Stomach smooth muscle (tissue), 2 donors: ENCODE data around the gene GABPB1.

ENCODE experiments used
- H3K27ac ChIP-seq: one replicate; pipeline ENCODE4 v1.7.0; 2013; ENCODE audit warnings: mild to moderate bottlenecking, low read length, inconsistent platforms
- H3K27me3 ChIP-seq, 2 donors: one replicate each; pipeline ENCODE4 v1.7.0; 2013; ENCODE audit warnings: low read length in 2 of 2; ENCODE audit not compliant: insufficient read depth in 2 of 2, control insufficient read depth in 1 of 2
- H3K36me3 ChIP-seq, 2 donors: one replicate each; pipeline ENCODE4 v1.7.0; 2013; ENCODE audit warnings: low read length in 2 of 2; ENCODE audit not compliant: control insufficient read depth in 2 of 2, insufficient read depth in 2 of 2
- H3K4me1 ChIP-seq: one replicate; pipeline ENCODE4 v1.7.0; 2013; ENCODE audit warnings: low read length; ENCODE audit not compliant: control insufficient read depth, insufficient read depth
- H3K4me3 ChIP-seq, 2 donors: one replicate each; pipeline ENCODE4 v1.7.0; 2013; ENCODE audit warnings: low read length in 2 of 2
- H3K9ac ChIP-seq, 2 donors: one replicate each; pipeline ENCODE4 v1.7.0; 2013; ENCODE audit warnings: low read length in 2 of 2, mild to moderate bottlenecking in 1 of 2
- H3K9me3 ChIP-seq, 2 donors: one replicate each; pipeline ENCODE4 v1.7.0; 2013; ENCODE audit warnings: low read length in 2 of 2; ENCODE audit not compliant: control insufficient read depth in 2 of 2
- donor health status: healthy.
- donor health status: Pancreatic carcinoma.

GABPB1 gene

GRCh38 chr15:50365971-50366370 lies 11.0 kb upstream of the GABPB1 start:
- no peak overlapping the region for H3K4me3 ChIP-seq
- H3K9ac ChIP-seq, result no peak overlapping the region
- H3K36me3 ChIP-seq, result peaks cover 0 to 4% of the 10 kb centered on the region in 2 donors
- H3K27me3 ChIP-seq, result no peaks in the 10 kb centered on the region
- H3K4me1 ChIP-seq, result no peaks in the 10 kb centered on the region
- no peaks in the 10 kb centered on the region for H3K9me3 ChIP-seq
- no peak overlapping the region for H3K27ac ChIP-seq

- Histone ChIP-seq H3K9ac (no peak overlapping the region), H3K36me3 (peaks cover 2 to 4% of the 10 kb centered on the region in 2 donors), H3K4me3 (no peak overlapping the region), H3K4me1 (no peaks in the 10 kb centered on the region), H3K9me3 (no peaks in the 10 kb centered on the region), H3K27me3 (no peaks in the 10 kb centered on the region), H3K27ac (no peak overlapping the region)
These were observed 10.6 kb upstream of the GABPB1 start for GRCh38 chr15:50365570-50365969.

GRCh38 chr15:50363612-50364011 lies 8.6 kb upstream of the GABPB1 start:
- peaks cover 4 to 6% of the 10 kb centered on the region in 2 donors for H3K36me3 ChIP-seq
- no peaks in the 10 kb centered on the region for H3K9me3 ChIP-seq
- H3K27ac ChIP-seq, result no peak overlapping the region
- H3K9ac ChIP-seq, result no peak overlapping the region
- no peaks in the 10 kb centered on the region for H3K4me1 ChIP-seq
- no peaks in the 10 kb centered on the region for H3K27me3 ChIP-seq
- no peak overlapping the region for H3K4me3 ChIP-seq

- Histone ChIP-seq H3K27ac (no peak overlapping the region), H3K9ac (no peak overlapping the region), H3K4me3 (no peak overlapping the region), H3K27me3 (no peaks in the 10 kb centered on the region), H3K9me3 (no peaks in the 10 kb centered on the region), H3K36me3 (peaks cover 4 to 6% of the 10 kb centered on the region in 2 donors), H3K4me1 (no peaks in the 10 kb centered on the region)
These were observed 6.8 kb upstream of the GABPB1 start for GRCh38 chr15:50361756-50362155.

GRCh38 chr15:50358845-50359244 lies 3.8 kb upstream of the GABPB1 start:
- H3K4me3 ChIP-seq, result no peak overlapping the region
- no peaks in the 10 kb centered on the region for H3K9me3 ChIP-seq
- H3K27ac ChIP-seq, result no peak overlapping the region
- H3K27me3 ChIP-seq, result no peaks in the 10 kb centered on the region
- no peaks in the 10 kb centered on the region for H3K4me1 ChIP-seq
- no peak overlapping the region for H3K9ac ChIP-seq
- H3K36me3 ChIP-seq, result peaks cover 4 to 6% of the 10 kb centered on the region in 2 donors

GRCh38 chr15:50355980-50356379 lies 982 bp upstream of the GABPB1 start:
- Histone ChIP-seq H3K27ac (no peak overlapping the region), H3K4me1 (peaks cover 11% of the 10 kb centered on the region), H3K9ac (peak overlapping the region; percentile 93 to 99), H3K36me3 (peaks cover 0 to 6% of the 10 kb centered on the region in 2 donors), H3K4me3 (peak overlapping the region; percentile 89 to 99), H3K27me3 (no peaks in the 10 kb centered on the region), H3K9me3 (no peaks in the 10 kb centered on the region)

- no peaks in the 10 kb centered on the region for H3K9me3 ChIP-seq
- H3K9ac ChIP-seq, result peak overlapping the region; percentile 93 to 99
- peak overlapping the region; percentile 89 to 99 for H3K4me3 ChIP-seq
- H3K4me1 ChIP-seq, result peaks cover 13% of the 10 kb centered on the region
- H3K27ac ChIP-seq, result peak overlapping the region; percentile 94
- H3K27me3 ChIP-seq, result no peaks in the 10 kb centered on the region
- peaks cover 0 to 4% of the 10 kb centered on the region in 2 donors for H3K36me3 ChIP-seq
These were observed 564 bp upstream of the GABPB1 start for GRCh38 chr15:50355619-50355905.

GRCh38 chr15:50353975-50354837 lies 792 bp downstream of the GABPB1 start:
- Histone ChIP-seq H3K9ac (peak overlapping the region; percentile 93 to 99), H3K27me3 (no peaks in the 10 kb centered on the region), H3K27ac (peak overlapping the region; percentile 94), H3K36me3 (no peaks in the 10 kb centered on the region), H3K4me1 (peaks cover 13% of the 10 kb centered on the region), H3K4me3 (peak overlapping the region; percentile 89 to 99), H3K9me3 (no peaks in the 10 kb centered on the region)

GRCh38 chr15:50353251-50353974 lies 1.6 kb downstream of the GABPB1 start:
- peak overlapping the region; percentile 94 for H3K27ac ChIP-seq
- peaks cover 13% of the 10 kb centered on the region for H3K4me1 ChIP-seq
- H3K9me3 ChIP-seq, result no peaks in the 10 kb centered on the region
- H3K27me3 ChIP-seq, result no peaks in the 10 kb centered on the region
- H3K4me3 ChIP-seq, result peak overlapping the region; percentile 89 to 99
- H3K36me3 ChIP-seq, result no peaks in the 10 kb centered on the region
- H3K9ac ChIP-seq, result peak overlapping the region; percentile 93 to 99

- H3K27me3 ChIP-seq, result no peaks in the 10 kb centered on the region
- no peaks in the 10 kb centered on the region for H3K36me3 ChIP-seq
- H3K4me1 ChIP-seq, result peaks cover 13% of the 10 kb centered on the region
- no peaks in the 10 kb centered on the region for H3K9me3 ChIP-seq
- H3K9ac ChIP-seq, result no peak overlapping the region
- no peak overlapping the region for H3K27ac ChIP-seq
- peak overlapping the region in 1 of 2 donors; percentile 10 for H3K4me3 ChIP-seq
These were observed 4.4 kb downstream of the GABPB1 start for GRCh38 chr15:50350621-50351020.

- H3K27me3 ChIP-seq, result no peaks in the 10 kb centered on the region
- no peak overlapping the region for H3K27ac ChIP-seq
- no peak overlapping the region for H3K9ac ChIP-seq
These were observed 9.7 kb downstream of the GABPB1 start for GRCh38 chr15:50345298-50345697.

More at GRCh38 chr15:50345298-50345697, 9.7 kb downstream of the GABPB1 start:
- H3K9me3 ChIP-seq, result no peaks in the 10 kb centered on the region
- H3K4me1 ChIP-seq, result no peaks in the 10 kb centered on the region
- no peaks in the 10 kb centered on the region for H3K36me3 ChIP-seq
- H3K4me3 ChIP-seq, result no peak overlapping the region
